Activated CD4-positive, alpha-beta T cell treated with anti-CD3 and anti-CD28 coated beads for 36 hours (primary cell): Measurements from ENCODE around the gene BORCS5. TPM values are rescaled to one million over a fixed set of nuclear protein-coding genes. Genes with fewer than 3 reads are reported as not detected.

Experiments used
- ATAC-seq: fragments of 200-7000 bp; cut with Tn5 transposase; one replicate; pipeline ENCODE4 v1.10.0; 2021; ENCODE audit warnings: mild to moderate bottlenecking, moderate library complexity
- CTCF ChIA-PET: fragments of 350-600 bp; sonication (Branson Sonifier 250); formaldehyde crosslinking; loops from one replicate; lab custom pipeline; 2021; ENCODE audit warnings: antibody characterized with exemption; lab: Charles Lee
- POLR2A ChIA-PET: fragments of 350-600 bp; sonication (Branson Sonifier 250); formaldehyde crosslinking; loops from one replicate; lab custom pipeline; 2021; ENCODE audit warnings: antibody characterized with exemption, inconsistent platforms; lab: Charles Lee
- DNase-seq: peaks from one replicate; pipeline ENCODE4 v3.0.0-alpha.2; 2020
- H3K27ac Mint-ChIP-seq: one replicate; pipeline ENCODE4 v1.8.0; 2021; ENCODE audit warnings: mixed read lengths
- H3K27me3 Mint-ChIP-seq: one replicate; pipeline ENCODE4 v1.8.0; 2021; ENCODE audit warnings: mixed read lengths
- H3K36me3 Mint-ChIP-seq: one replicate; pipeline ENCODE4 v1.8.0; 2021; ENCODE audit warnings: low read depth, mixed read lengths
- H3K4me1 Mint-ChIP-seq: one replicate; pipeline ENCODE4 v1.8.0; 2021; ENCODE audit warnings: mixed read lengths
- H3K4me3 Mint-ChIP-seq: one replicate; pipeline ENCODE4 v1.8.0; 2021; ENCODE audit warnings: mild to moderate bottlenecking, moderate library complexity, mixed read lengths
- H3K9me3 Mint-ChIP-seq: one replicate; pipeline ENCODE4 v1.8.0; 2021; ENCODE audit warnings: low read depth, mixed read lengths
- intact Hi-C, 2 experiments: fragments of 100-400 bp; cut with DNase I in 1 of 2; cut with micrococcal nuclease in 1 of 2; formaldehyde crosslinking; loops; one replicate each; pipeline versions ENCODE4 v1.14.2 to v1.15.1; 2022 to 2024; cut with DNase I, micrococcal nuclease
- total RNA-seq, 2 experiments: library from RNA; stranded (reverse); gene quantifications; one replicate each; pipeline ENCODE4 v1.2.3, GENCODE V29; 2021

Gene BORCS5
- total RNA-seq, 2 experiments from 2014 or later: 41.8 to 45.0 TPM

DNA sequence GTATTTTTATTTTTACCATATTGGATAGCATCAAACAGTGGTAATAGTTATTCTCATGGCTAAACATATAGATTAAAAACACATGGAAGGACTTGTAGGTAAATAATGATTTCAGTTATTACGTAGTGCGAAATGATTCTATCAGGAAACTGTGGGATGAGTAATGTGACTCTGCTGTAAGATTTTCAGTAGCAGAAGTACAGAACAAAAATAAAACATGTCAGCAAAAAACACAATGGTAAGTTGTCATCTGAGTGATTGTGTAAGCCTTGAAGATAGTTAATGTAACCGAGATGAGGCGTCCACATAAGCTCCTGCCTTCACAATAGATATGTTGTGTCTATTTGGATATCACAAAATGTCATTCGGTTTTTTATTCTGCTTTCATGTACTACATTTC lies 99.8 kb downstream of the BORCS5 start:
- H3K27ac Mint-ChIP-seq: peak overlapping the region; percentile 88
- H3K36me3 Mint-ChIP-seq: peaks cover 3% of the 10 kb centered on the region
- peak overlapping the region; percentile 3 for H3K4me3 Mint-ChIP-seq
- CTCF ChIA-PET: interaction anchor here (0.5 to 2.1 kb wide), 13 partner anchors 10 to 199 kb away, joined by 3 to 12 read pairs (median 3); no protein-coding TSS in a partner anchor
- POLR2A ChIA-PET: interaction anchor here (0.5 to 3.6 kb wide), 5 partner anchors 15 to 241 kb away, joined by 3 to 15 read pairs (median 6); no protein-coding TSS in a partner anchor
- ATAC-seq (peak; percentile 57), DNase-seq (no peak)
- H3K9me3 Mint-ChIP-seq: peaks cover 2% of the 10 kb centered on the region
- intact Hi-C loops: loop anchor here (1.0 kb wide), 1 partner anchor 14 kb away; no protein-coding TSS in a partner anchor
- H3K4me1 Mint-ChIP-seq: peaks cover 46% of the 10 kb centered on the region
- no peaks in the 10 kb centered on the region for H3K27me3 Mint-ChIP-seq

DNA sequence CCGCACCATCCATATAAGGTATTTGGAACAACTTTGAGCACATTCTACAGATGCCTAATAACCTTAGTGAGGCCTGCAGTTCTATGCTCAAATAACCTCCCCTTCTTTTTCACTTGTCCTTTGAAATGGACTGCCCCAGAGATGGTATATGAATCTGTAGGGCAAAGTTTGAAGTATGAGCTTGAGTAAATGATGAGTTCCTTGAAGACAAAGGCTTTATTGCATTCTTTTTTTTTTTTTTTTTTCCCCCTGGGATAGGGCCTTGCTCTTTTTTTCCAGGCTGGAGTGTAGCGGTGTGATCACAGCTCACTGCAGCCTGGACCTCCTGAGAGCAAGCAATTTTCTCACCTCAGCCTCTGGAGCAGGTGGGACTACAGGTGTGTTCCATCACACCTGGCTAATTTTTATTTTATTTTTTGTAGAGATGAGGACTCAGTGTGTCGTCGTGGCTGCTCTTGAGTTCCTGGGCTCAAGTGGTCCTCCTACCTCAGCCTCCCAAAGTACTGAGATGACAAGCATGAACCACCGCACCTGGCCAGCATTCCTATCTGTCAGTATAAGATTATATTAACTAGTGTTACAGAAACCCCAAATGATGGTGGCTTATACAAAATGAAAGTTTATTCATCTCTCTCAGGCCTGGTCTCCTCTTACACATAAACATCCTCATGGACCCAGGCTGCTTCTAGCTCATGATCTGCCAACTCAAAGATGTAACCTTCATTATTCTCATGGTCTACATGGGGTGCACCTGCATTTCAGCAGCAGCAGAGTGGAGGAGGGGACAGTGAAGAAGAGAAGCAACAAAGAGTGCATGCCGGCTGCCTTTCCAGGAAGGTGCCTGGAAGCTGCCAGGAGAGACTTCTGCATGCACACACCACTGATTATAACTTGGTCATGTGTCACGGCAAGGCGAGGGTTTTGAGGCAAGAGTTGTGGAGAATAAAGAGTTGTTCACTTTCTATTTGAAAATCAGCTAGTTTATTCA lies 104.4 kb downstream of the BORCS5 start:
- no peaks in the 10 kb centered on the region for H3K27me3 Mint-ChIP-seq
- H3K9me3 Mint-ChIP-seq: no peaks in the 10 kb centered on the region
- peaks cover 79% of the 10 kb centered on the region for H3K4me1 Mint-ChIP-seq
- H3K4me3 Mint-ChIP-seq: peak overlapping the region; percentile 35
- intact Hi-C loops: loop anchor here (1.0 to 5.0 kb wide), 3 partner anchors 14 to 101 kb away; partner anchors contain the start of gene DUSP16 (in 1 of the 2)
- H3K27ac Mint-ChIP-seq: peak overlapping the region; percentile 85
- POLR2A ChIA-PET: interaction anchor here (0.5 to 2.1 kb wide), 14 partner anchors 13 to 264 kb away, joined by 3 to 27 read pairs (median 4); partner anchors contain the start of gene BORCS5
- CTCF ChIA-PET: interaction anchor here (0.8 to 4.1 kb wide), 10 partner anchors 14 to 194 kb away, joined by 3 to 22 read pairs (median 4); partner anchors contain the start of gene DUSP16
- H3K36me3 Mint-ChIP-seq: peaks cover 13% of the 10 kb centered on the region
- ATAC-seq: peak; percentile 66
- peak; percentile 72 for DNase-seq

DNA sequence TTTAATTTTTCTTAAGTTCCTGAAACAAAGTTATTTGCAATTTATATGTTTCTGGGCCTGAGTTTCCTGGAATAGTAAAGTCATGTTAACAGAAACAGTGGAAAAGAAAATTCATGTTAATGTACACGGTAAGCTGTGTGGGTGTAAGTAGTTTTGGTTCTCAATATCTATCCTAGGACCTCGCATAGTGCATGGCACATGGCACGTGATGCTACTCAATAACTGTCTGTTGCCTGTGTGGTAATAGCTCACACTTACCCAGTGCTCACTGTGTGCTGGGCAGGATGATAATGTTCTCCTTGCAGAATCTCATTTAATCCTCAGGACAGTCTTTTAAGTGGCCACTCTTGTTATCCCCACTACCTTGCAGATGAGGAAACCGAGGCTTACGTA lies 105.0 kb downstream of the BORCS5 start:
- Mint-ChIP-seq H3K9me3 (no peaks in the 10 kb centered on the region), H3K27me3 (no peaks in the 10 kb centered on the region), H3K4me3 (peak overlapping the region; percentile 35), H3K27ac (peak overlapping the region; percentile 85), H3K36me3 (peaks cover 15% of the 10 kb centered on the region), H3K4me1 (peaks cover 78% of the 10 kb centered on the region)
- intact Hi-C loops: loop anchor here (1.0 to 5.0 kb wide), 5 partner anchors 13 to 100 kb away; partner anchors contain the start of gene DUSP16 (in 1 of the 2)
- ChIA-PET CTCF (interaction anchor here (0.8 to 4.1 kb wide), 9 partner anchors 13 to 194 kb away, joined by 3 to 22 read pairs (median 3); partner anchors contain the start of gene DUSP16), POLR2A (interaction anchor here (0.6 to 2.1 kb wide), 13 partner anchors 13 to 264 kb away, joined by 3 to 27 read pairs (median 4); partner anchors contain the start of gene BORCS5)
- DNase-seq: peak; percentile 71
- ATAC-seq: peak; percentile 81

DNA sequence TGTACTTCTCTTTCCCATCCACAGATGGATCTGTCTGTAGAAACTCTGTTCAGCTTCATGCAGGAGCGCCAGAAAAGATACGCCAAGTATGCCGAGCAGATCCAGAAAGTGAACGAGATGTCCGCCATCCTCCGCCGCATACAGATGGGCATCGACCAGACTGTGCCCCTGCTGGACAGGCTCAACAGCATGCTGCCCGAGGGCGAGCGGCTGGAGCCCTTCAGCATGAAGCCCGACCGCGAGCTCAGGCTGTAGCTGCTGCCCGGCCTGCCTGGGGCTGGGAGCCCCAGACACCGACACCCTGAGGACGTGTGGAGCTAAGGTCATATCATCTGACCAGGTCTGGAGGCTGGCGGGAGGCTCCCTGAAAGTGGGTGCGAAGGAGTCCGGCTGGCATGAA lies 108.6 kb downstream of the BORCS5 start:
- ChIA-PET POLR2A (interaction anchor here (1.0 to 2.8 kb wide), 3 partner anchors 10 to 24 kb away, joined by 4 to 18 read pairs (median 8); no protein-coding TSS in a partner anchor), CTCF (interaction anchor here (0.6 to 3.7 kb wide), 12 partner anchors 8 to 271 kb away, joined by 3 to 17 read pairs (median 4); partner anchors contain the start of gene DUSP16)
- ATAC-seq (no peak), DNase-seq (no peak)
- H3K9me3 Mint-ChIP-seq: no peaks in the 10 kb centered on the region
- peak overlapping the region; percentile 55 for H3K27ac Mint-ChIP-seq
- peaks cover 89% of the 10 kb centered on the region for H3K4me1 Mint-ChIP-seq
- no peak overlapping the region for H3K4me3 Mint-ChIP-seq
- H3K27me3 Mint-ChIP-seq: no peaks in the 10 kb centered on the region
- intact Hi-C loops: no loop called here
- H3K36me3 Mint-ChIP-seq: peaks cover 49% of the 10 kb centered on the region

DNA sequence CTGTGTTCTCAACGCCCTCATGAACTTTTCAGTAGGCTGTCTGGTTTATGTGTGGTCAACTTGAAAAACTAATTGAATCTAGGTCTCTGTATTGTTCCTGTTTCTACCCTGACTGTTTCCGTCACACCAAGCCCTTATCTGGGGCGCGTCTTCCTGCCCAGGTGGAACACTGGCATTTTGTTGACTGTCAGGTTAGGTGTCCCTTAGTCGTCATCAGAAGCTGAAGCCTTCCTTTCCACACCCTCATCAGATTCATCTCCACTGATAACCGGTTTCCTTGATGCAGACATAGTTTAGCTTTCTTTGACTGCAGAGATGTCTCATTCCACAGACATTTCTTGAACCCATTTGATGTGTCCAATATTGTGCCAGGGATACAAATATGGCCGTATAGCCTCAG lies 109.3 kb downstream of the BORCS5 start:
- H3K4me1 Mint-ChIP-seq: peaks cover 89% of the 10 kb centered on the region
- ATAC-seq: peak; percentile 43
- H3K9me3 Mint-ChIP-seq: no peaks in the 10 kb centered on the region
- ChIA-PET POLR2A (interaction anchor here (0.6 to 2.8 kb wide), 5 partner anchors 9 to 89 kb away, joined by 3 to 18 read pairs (median 4); no protein-coding TSS in a partner anchor), CTCF (interaction anchor here (0.7 to 3.7 kb wide), 13 partner anchors 9 to 271 kb away, joined by 3 to 17 read pairs (median 4); partner anchors contain the start of gene DUSP16)
- H3K4me3 Mint-ChIP-seq: no peak overlapping the region
- intact Hi-C loops: loop anchor here in 1 of 2 experiments (1.0 kb wide), 1 partner anchor 8 kb away; no protein-coding TSS in a partner anchor
- no peaks in the 10 kb centered on the region for H3K27me3 Mint-ChIP-seq
- H3K27ac Mint-ChIP-seq: peak overlapping the region; percentile 75
- peak; percentile 61 for DNase-seq
- peaks cover 53% of the 10 kb centered on the region for H3K36me3 Mint-ChIP-seq

DNA sequence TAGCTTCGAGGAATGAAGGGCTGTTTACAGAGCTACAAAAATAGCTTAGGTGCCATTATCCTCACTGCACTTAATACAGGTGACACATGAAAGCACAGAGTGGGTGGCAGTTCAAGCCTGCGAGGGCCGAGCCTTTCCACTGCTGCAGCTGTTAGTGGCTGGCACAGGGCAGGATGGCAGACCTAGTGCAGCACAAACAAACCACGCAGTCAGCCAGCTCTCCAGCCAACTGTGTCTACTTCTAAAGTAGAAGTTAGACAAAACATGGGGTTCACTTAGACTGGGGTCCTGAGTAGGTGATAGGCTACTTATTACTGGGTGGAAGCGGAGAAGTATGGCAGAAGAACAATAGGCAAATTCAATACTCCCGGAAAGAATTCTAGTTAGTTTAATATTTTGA lies 110.4 kb downstream of the BORCS5 start:
- intact Hi-C loops: no loop called here
- Mint-ChIP-seq H3K27ac (peak overlapping the region; percentile 92), H3K4me3 (peak overlapping the region; percentile 22), H3K27me3 (no peaks in the 10 kb centered on the region), H3K36me3 (peaks cover 61% of the 10 kb centered on the region), H3K4me1 (peaks cover 86% of the 10 kb centered on the region), H3K9me3 (no peaks in the 10 kb centered on the region)
- POLR2A ChIA-PET: interaction anchor here (1.5 to 2.8 kb wide), 2 partner anchors 8 to 25 kb away, joined by 5 to 18 read pairs; no protein-coding TSS in a partner anchor
- DNase-seq (peak; percentile 64), ATAC-seq (peak; percentile 61)
- CTCF ChIA-PET: interaction anchor here (0.6 to 3.7 kb wide), 11 partner anchors 9 to 270 kb away, joined by 3 to 17 read pairs (median 4); partner anchors contain the start of gene BORCS5

DNA sequence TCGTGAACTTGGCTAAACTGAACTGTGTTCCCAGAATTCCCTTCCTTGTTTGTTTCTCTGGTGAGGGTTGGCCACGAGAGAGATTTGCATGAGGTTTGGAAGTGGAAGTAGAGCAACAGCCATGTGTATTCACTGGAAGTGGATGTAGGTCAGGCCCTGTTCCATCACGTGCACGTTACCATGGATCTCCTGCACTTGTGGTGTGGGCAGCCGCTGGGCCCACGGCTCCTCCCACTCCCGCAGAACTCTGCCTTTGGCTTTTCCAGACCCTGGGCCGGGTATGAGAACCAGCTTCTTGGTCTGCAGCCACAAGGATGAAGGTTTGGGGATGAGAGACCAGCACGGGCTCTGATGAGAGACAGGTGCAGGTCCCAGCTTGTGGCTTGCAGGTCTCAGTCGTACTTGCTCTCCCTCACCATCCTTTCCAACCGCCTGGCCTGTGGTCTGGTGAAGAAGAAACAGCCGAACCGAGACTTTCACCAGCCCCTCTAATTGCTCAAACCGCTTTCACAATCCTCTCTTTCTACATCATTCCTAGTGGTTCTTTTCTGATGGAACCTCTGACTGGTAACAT lies 110.9 kb downstream of the BORCS5 start:
- POLR2A ChIA-PET: interaction anchor here (1.5 to 2.8 kb wide), 2 partner anchors 8 to 26 kb away, joined by 5 to 18 read pairs; no protein-coding TSS in a partner anchor
- DNase-seq: peak; percentile 61
- Mint-ChIP-seq H3K27me3 (no peaks in the 10 kb centered on the region), H3K9me3 (no peaks in the 10 kb centered on the region), H3K36me3 (peaks cover 61% of the 10 kb centered on the region), H3K4me3 (peak overlapping the region; percentile 22), H3K27ac (peak overlapping the region; percentile 92), H3K4me1 (peaks cover 84% of the 10 kb centered on the region)
- CTCF ChIA-PET: interaction anchor here (0.7 to 3.7 kb wide), 5 partner anchors 8 to 164 kb away, joined by 3 to 17 read pairs (median 3); partner anchors contain the start of gene BORCS5
- intact Hi-C loops: no loop called here
- peak; percentile 45 for ATAC-seq

DNA sequence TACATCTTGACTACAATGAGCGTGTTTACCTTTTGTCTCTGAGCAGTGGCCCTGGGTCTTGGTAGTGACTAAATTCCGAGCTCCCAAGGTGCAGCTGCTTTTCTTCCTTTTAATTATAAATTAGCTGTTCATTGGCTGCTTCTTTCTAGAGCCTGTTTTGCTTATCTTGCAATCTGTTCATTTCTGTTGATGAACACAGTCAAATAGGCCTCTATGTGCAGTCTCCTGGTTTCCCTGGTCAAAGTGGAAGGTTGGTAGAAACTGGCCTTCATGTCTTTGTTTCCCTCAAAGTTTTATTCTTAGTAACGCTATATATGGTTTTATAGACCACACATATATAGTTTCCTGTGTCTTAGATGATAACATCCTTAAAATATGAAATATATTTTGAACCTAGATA lies 111.7 kb downstream of the BORCS5 start:
- ATAC-seq (no peak), DNase-seq (no peak)
- ChIA-PET POLR2A (interaction anchor here (1.5 kb wide), 1 partner anchor 27 kb away, joined by 5 read pairs; no protein-coding TSS in a partner anchor), CTCF (interaction anchor here (0.7 to 3.7 kb wide), 2 partner anchors 7 to 163 kb away, joined by 3 to 17 read pairs; no protein-coding TSS in a partner anchor)
- Mint-ChIP-seq H3K9me3 (no peaks in the 10 kb centered on the region), H3K4me3 (no peak overlapping the region), H3K36me3 (peaks cover 59% of the 10 kb centered on the region), H3K27ac (peak overlapping the region; percentile 92), H3K4me1 (peaks cover 81% of the 10 kb centered on the region), H3K27me3 (no peaks in the 10 kb centered on the region)
- intact Hi-C loops: no loop called here

DNA sequence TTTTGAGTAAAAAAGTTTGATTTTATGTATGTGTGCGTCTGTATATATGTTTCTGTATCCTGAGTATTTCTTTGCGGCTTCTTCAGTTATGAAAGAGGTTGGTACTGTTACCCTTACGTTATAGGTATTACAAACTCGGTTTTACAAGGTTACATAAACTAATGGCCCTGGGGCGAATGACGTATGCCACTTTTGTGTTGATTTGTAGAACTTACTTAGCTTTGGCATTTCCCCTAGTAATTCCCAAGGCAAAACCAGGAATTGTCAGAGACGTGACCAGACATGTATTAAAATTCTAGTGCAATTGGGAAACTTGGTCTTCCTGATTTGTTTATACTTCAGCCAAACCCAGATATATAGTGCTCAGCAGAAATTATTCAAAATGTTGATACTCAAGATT lies 112.5 kb downstream of the BORCS5 start:
- H3K27me3 Mint-ChIP-seq: no peaks in the 10 kb centered on the region
- DNase-seq (no peak), ATAC-seq (no peak)
- no peak overlapping the region for H3K27ac Mint-ChIP-seq
- intact Hi-C loops: no loop called here
- H3K4me1 Mint-ChIP-seq: peaks cover 83% of the 10 kb centered on the region
- ChIA-PET CTCF (no interaction called here), POLR2A (no interaction called here)
- no peaks in the 10 kb centered on the region for H3K9me3 Mint-ChIP-seq
- peaks cover 60% of the 10 kb centered on the region for H3K36me3 Mint-ChIP-seq
- H3K4me3 Mint-ChIP-seq: no peak overlapping the region

DNA sequence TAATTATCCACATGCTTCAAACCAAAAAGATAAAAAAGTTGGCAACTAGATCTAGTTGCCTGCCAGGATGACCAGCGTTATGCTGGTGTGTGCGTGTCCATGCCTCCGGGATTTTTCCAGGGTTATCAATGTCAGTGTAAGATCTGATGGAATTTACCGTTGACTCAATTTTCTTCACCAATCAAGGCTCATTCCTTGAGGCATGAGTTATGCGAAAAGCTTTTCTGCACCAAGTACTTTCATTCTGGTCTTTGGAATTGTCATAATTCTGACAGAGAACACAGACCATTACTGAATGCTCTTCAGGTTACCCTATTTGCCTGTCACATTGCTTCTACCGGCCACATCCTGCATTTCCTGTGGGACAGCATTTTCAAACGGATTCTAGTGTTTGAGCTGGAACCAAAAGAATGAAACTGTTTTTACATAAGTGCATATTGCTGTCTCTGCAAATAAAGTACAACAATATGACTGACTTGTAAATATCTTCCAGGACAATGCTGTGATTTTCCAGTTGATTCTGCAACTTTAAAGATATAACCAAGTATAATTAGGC lies 114.0 kb downstream of the BORCS5 start:
- Mint-ChIP-seq H3K4me3 (no peak overlapping the region), H3K27ac (peak overlapping the region; percentile 63), H3K9me3 (no peaks in the 10 kb centered on the region), H3K27me3 (no peaks in the 10 kb centered on the region), H3K4me1 (peaks cover 82% of the 10 kb centered on the region), H3K36me3 (peaks cover 63% of the 10 kb centered on the region)
- ChIA-PET CTCF (no interaction called here), POLR2A (no interaction called here)
- ATAC-seq (no peak), DNase-seq (no peak)
- intact Hi-C loops: no loop called here
